ENCODE results near the gene NRARP.

DNA sequence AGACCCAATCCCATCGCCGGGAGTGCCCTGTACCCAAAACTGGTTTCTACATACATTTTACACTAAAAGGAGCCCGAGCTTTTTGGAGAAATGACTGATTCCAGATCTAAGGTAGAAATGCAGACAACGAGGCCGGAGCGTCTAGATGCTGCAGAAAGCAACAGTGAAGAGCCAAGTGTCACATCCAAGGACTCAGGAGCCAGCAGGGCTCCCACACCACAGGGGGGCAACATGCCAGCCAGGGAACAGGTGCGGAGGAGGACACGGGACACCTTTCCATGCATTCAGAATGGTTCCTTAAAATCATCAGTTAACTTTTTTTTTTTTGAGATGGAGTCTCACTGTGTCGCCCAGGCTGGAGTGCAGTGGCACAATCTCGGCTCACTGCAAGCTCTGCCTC lies 23.1 kb upstream of the NRARP start:
- no peak for TF ChIP-seq EZH2 (IDR thresholded peaks at IDR 0.05; ENCODE audit: borderline replicate concordance, insufficient read depth, low read depth, low read length, poor library complexity, severe bottlenecking)
- TF ChIP-seq, protein P1, sequence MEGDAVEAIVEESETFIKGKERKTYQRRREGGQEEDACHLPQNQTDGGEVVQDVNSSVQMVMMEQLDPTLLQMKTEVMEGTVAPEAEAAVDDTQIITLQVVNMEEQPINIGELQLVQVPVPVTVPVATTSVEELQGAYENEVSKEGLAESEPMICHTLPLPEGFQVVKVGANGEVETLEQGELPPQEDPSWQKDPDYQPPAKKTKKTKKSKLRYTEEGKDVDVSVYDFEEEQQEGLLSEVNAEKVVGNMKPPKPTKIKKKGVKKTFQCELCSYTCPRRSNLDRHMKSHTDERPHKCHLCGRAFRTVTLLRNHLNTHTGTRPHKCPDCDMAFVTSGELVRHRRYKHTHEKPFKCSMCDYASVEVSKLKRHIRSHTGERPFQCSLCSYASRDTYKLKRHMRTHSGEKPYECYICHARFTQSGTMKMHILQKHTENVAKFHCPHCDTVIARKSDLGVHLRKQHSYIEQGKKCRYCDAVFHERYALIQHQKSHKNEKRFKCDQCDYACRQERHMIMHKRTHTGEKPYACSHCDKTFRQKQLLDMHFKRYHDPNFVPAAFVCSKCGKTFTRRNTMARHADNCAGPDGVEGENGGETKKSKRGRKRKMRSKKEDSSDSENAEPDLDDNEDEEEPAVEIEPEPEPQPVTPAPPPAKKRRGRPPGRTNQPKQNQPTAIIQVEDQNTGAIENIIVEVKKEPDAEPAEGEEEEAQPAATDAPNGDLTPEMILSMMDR (IDR thresholded peaks at IDR 0.05) = no peak
